Endothelial cell of umbilical vein (primary cell): Measurements from ENCODE around the gene PLAAT3. TPM values are rescaled to one million over a fixed set of nuclear protein-coding genes. Genes with fewer than 3 reads are reported as not detected.

ENCODE experiments used
- BruUV-seq: library from RNA; stranded (reverse); fragments of 400-500 nt; replicated peaks from 2 replicates; lab custom pipeline; 2021; lab: Mats Ljungman, UMichigan
- CTCF ChIA-PET: fragments of 300-600, 350-600 bp; sonication (Branson Sonifier 250); formaldehyde crosslinking; loops from one replicate; lab custom pipeline; 2021; ENCODE audit warnings: antibody characterized with exemption, inconsistent platforms; lab: Charles Lee
- POLR2A ChIA-PET: fragments of 300-600, 350-600 bp; sonication (Branson Sonifier 250); formaldehyde crosslinking; loops from one replicate; lab custom pipeline; 2021; ENCODE audit warnings: antibody characterized with exemption, inconsistent platforms; lab: Charles Lee
- DNase-seq: peaks from one replicate; pipeline ENCODE4 v3.0.0-alpha.2; 2011; ENCODE audit warnings: low read depth, low spot score
- FAIRE-seq: peaks from 2 replicates; lab custom pipeline; 2011; peaks lifted over from hg19 to GRCh38; lab: Jason Lieb, UNC
- H2AFZ ChIP-seq: 2 replicates; pipeline ENCODE4 v1.6.0; 2012; ENCODE audit warnings: low read depth, low read length, control low read depth, inconsistent platforms
- H3K27ac ChIP-seq: 2 replicates; pipeline ENCODE4 v1.5.1; 2011; ENCODE audit warnings: low read depth, mild to moderate bottlenecking, control low read depth, low read length, moderate library complexity; ENCODE audit not compliant: insufficient read depth
- H3K27me3 ChIP-seq, 2 experiments: 2 replicates each; pipeline versions ENCODE4 v1.6.0 to v1.6.1; 2011; ENCODE audit warnings: low read length in 2 of 2, mixed read lengths in 1 of 2; ENCODE audit not compliant: control insufficient read depth in 2 of 2, insufficient read depth in 2 of 2
- H3K36me3 ChIP-seq, 2 experiments: 2 replicates in 1 of 2; 3 replicates in 1 of 2; pipeline ENCODE4 v1.5.1; 2011; ENCODE audit warnings: low read length in 2 of 2, mild to moderate bottlenecking in 1 of 2, moderate library complexity in 1 of 2; ENCODE audit not compliant: control insufficient read depth in 2 of 2, insufficient read depth in 2 of 2; ENCODE audit errors: extremely low read depth in 1 of 2
- H3K4me1 ChIP-seq: 3 replicates; pipeline ENCODE4 v1.5.1; 2011; ENCODE audit warnings: mild to moderate bottlenecking, low read length; ENCODE audit not compliant: control insufficient read depth, insufficient read depth; ENCODE audit errors: extremely low read depth
- H3K4me2 ChIP-seq: 2 replicates; pipeline ENCODE4 v1.6.1; 2011; ENCODE audit warnings: low read length, control low read depth, mixed read lengths; ENCODE audit not compliant: insufficient read depth
- H3K4me3 ChIP-seq, 3 experiments: fragments of 200-600 bp in 1 of 3; sonication (generic), shearing (Covaris generic) in 1 of 3; replicated peaks in 1 of 3; 2 replicates each; pipeline ENCODE4 v1.5.1; 2011 to 2016; ENCODE audit warnings: control low read depth in 3 of 3, low read length in 3 of 3, mild to moderate bottlenecking in 2 of 3, inconsistent platforms in 1 of 3, low read depth in 1 of 3, moderate library complexity in 1 of 3; ENCODE audit not compliant: insufficient read depth in 1 of 3
- H3K79me2 ChIP-seq: 2 replicates; pipeline ENCODE4 v1.6.0; 2012; ENCODE audit warnings: low read length, inconsistent platforms; ENCODE audit not compliant: control insufficient read depth, insufficient read depth
- H3K9ac ChIP-seq: replicated peaks from 2 replicates; pipeline ENCODE3; 2011; ENCODE audit warnings: low read length, control low read depth; ENCODE audit not compliant: insufficient read depth; ENCODE audit errors: extremely low read depth
- H3K9me1 ChIP-seq: replicated peaks from 3 replicates; pipeline ENCODE4 v1.6.0; 2011; ENCODE audit warnings: mild to moderate bottlenecking, low read length; ENCODE audit not compliant: control insufficient read depth, insufficient read depth; ENCODE audit errors: extremely low read depth
- H3K9me3 ChIP-seq: replicated peaks from 2 replicates; pipeline ENCODE4 v1.5.1; 2012; ENCODE audit warnings: low read length, inconsistent platforms; ENCODE audit not compliant: control insufficient read depth, insufficient read depth
- H4K20me1 ChIP-seq: replicated peaks from 2 replicates; pipeline ENCODE3; 2011; ENCODE audit warnings: mild to moderate bottlenecking, low read length; ENCODE audit not compliant: control insufficient read depth, insufficient read depth; ENCODE audit errors: extremely low read depth
- EZH2 ChIP-seq: IDR thresholded peaks from 2 replicates; pipeline ENCODE4 v1.6.1; 2012; ENCODE audit warnings: borderline replicate concordance, low read depth, mild to moderate bottlenecking, moderate library complexity, low read length, inconsistent platforms; ENCODE audit not compliant: severe bottlenecking
- FOS ChIP-seq: IDR thresholded peaks from 2 replicates; pipeline ENCODE4 v1.6.1; 2011; ENCODE audit warnings: mild to moderate bottlenecking, low read length, moderate library complexity, borderline replicate concordance; ENCODE audit not compliant: insufficient read depth
- GATA2 ChIP-seq: IDR thresholded peaks from 2 replicates; pipeline ENCODE4 v1.7.0; 2011; ENCODE audit warnings: low read depth, mild to moderate bottlenecking, moderate library complexity, mixed read lengths, low read length; ENCODE audit not compliant: insufficient read length, insufficient read depth
- JUN ChIP-seq: IDR thresholded peaks from 2 replicates; pipeline ENCODE4 v1.6.1; 2011; ENCODE audit warnings: borderline replicate concordance, low read depth; ENCODE audit not compliant: insufficient read length, insufficient read depth
- MAX ChIP-seq: IDR thresholded peaks from 2 replicates; pipeline ENCODE4 v1.6.1; 2011; ENCODE audit not compliant: insufficient read depth, insufficient read length
- MYC ChIP-seq: IDR thresholded peaks from one replicate; pipeline ENCODE4 v1.6.1; 2011; ENCODE audit warnings: mild to moderate bottlenecking, low read depth, low read length
- POLR2A ChIP-seq: IDR thresholded peaks from 2 replicates; pipeline ENCODE4 v1.6.1; 2012; ENCODE audit warnings: low read depth, mild to moderate bottlenecking, control low read depth, low read length
- POLR2AphosphoS5 ChIP-seq: IDR thresholded peaks from 2 replicates; pipeline ENCODE4 v1.6.1; 2012; ENCODE audit warnings: low read depth, mild to moderate bottlenecking, control low read depth, low read length, moderate library complexity; ENCODE audit not compliant: insufficient read depth
- dilution Hi-C: fragments of 300-500 bp; cut with MboI; formaldehyde crosslinking; loops from one replicate; pipeline ENCODE4 v1.15.0; 2019; ENCODE audit warnings: low sequenced_read_pairs; ENCODE audit not compliant: extremely low pct_ligation_motif_present
- intact Hi-C: fragments of 100-400 bp; cut with micrococcal nuclease; formaldehyde crosslinking; loops from one replicate; pipeline ENCODE4 v1.10.0; 2022
- polyA plus RNA-seq, 4 experiments: library from polyadenylated mRNA; depleted of rRNA in 3 of 4; stranded (reverse) in 3 of 4; unstranded in 1 of 4; fragments of >200 nt; gene quantifications; 2 replicates each; pipeline versions ENCODE4 v1.2.1 to v1.2.3, GENCODE V29; 2011 to 2012; ENCODE audit warnings: missing spikeins in 1 of 4
- total RNA-seq: library from RNA; stranded (reverse); gene quantifications from 2 replicates; pipeline ENCODE4 v1.2.3, GENCODE V29; 2021
- TF ChIP-seq, protein P1 (sequence below), 2 donors: IDR thresholded peaks; 1 replicate in 1 of 2; 2 replicates in 1 of 2; pipeline ENCODE4 v1.5.1; 2011; ENCODE audit warnings: low read length in 2 of 2, mild to moderate bottlenecking in 2 of 2, moderate library complexity in 2 of 2, control low read depth in 1 of 2, inconsistent platforms in 1 of 2, low read depth in 1 of 2; ENCODE audit not compliant: insufficient read depth in 1 of 2; ENCODE audit errors: extremely low read depth in 1 of 2

The PLAAT3 gene
- total and polyA plus RNA-seq, 2 donors (not counting 3 experiments of a cell fraction or from before 2014, with no cell fraction given): 22.8 to 40.2 TPM

DNA sequence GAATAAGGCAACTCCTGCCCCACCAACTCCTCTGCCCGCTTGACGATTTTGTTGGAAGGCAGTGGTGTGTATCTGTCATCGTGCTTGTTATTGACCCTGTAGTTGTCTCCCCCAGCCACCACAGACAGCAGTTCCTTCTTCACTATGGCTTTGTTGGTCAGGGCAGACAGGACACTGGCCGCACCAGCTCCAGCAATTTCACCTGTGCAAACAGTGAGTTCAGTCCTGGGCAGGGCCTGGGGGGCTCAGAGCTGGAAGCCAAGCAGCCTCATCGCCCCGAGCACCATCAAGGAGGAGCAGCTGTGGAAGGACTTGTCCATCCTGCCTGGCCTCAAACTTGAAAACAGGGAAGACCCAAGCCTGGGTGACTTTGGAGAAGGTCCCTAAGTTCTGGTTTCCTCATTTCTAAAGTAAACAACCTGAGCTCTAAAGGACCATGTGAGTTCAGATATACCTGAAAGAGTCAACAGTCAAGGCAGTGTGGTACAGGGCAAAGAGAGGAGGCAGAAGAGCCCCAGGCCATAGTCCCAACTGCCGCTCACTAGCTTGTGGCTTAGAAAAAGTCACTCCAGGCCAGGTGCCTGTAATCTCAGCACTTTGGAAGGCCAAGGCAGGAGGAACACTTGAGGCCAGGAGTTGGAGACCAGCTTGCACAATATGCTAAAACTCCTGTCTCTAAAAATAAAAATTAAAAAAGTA, 55.6 kb downstream of the PLAAT3 start:
- no peaks in the 10 kb centered on the region for H3K9me1 ChIP-seq
- H3K36me3 ChIP-seq: no peaks in the 10 kb centered on the region
- H3K27ac ChIP-seq: no peak overlapping the region
- H3K9ac ChIP-seq: no peak overlapping the region
- no peaks in the 10 kb centered on the region for H3K9me3 ChIP-seq
- FAIRE-seq (no peak), DNase-seq (no peak)
- H2AFZ ChIP-seq: no peak overlapping the region
- H3K4me2 ChIP-seq: no peak overlapping the region
- ChIA-PET CTCF (no interaction called here), POLR2A (no interaction called here)
- dilution Hi-C loops (no loop called here), intact Hi-C loops (no loop called here)
- H3K4me1 ChIP-seq: no peaks in the 10 kb centered on the region
- no peaks in the 10 kb centered on the region for H4K20me1 ChIP-seq
- TF ChIP-seq MYC: no peak
- no peak for TF ChIP-seq GATA2
- no peak for TF ChIP-seq POLR2A
- no peak for TF ChIP-seq MAX
- no peak for TF ChIP-seq EZH2
- no peak overlapping the region for H3K4me3 ChIP-seq
- BruUV-seq: no TSS peak
- H3K79me2 ChIP-seq: no peaks in the 10 kb centered on the region
- peaks cover 0 to 8% of the 10 kb centered on the region in 2 experiments for H3K27me3 ChIP-seq

DNA sequence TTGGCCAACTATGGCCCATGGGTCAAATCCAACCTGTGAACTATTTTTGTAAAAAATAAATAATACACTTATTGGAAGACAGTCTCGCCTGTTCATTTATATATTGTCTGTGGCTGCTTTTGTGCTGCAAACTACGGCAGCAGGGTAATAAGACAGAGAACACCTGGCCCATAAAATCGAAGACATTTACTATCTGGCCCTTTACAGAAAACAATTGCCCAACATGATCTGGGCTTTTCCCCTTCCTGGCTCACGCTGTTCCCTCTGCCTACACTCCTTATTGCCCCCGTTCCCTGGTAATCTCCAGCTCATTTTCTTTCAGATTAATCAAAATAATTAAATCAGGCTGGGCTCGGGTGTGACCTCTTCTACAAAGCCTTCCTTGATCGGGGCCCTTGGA, 56.7 kb downstream of the PLAAT3 start:
- H3K79me2 ChIP-seq: no peaks in the 10 kb centered on the region
- ChIA-PET POLR2A (no interaction called here), CTCF (no interaction called here)
- TF ChIP-seq JUN (no peak), POLR2AphosphoS5 (no peak), EZH2 (no peak), MYC (no peak), FOS (no peak)
- TF ChIP-seq, protein P1, sequence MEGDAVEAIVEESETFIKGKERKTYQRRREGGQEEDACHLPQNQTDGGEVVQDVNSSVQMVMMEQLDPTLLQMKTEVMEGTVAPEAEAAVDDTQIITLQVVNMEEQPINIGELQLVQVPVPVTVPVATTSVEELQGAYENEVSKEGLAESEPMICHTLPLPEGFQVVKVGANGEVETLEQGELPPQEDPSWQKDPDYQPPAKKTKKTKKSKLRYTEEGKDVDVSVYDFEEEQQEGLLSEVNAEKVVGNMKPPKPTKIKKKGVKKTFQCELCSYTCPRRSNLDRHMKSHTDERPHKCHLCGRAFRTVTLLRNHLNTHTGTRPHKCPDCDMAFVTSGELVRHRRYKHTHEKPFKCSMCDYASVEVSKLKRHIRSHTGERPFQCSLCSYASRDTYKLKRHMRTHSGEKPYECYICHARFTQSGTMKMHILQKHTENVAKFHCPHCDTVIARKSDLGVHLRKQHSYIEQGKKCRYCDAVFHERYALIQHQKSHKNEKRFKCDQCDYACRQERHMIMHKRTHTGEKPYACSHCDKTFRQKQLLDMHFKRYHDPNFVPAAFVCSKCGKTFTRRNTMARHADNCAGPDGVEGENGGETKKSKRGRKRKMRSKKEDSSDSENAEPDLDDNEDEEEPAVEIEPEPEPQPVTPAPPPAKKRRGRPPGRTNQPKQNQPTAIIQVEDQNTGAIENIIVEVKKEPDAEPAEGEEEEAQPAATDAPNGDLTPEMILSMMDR (IDR thresholded peaks at IDR 0.05; ENCODE audit: extremely low read depth in 1 of 2, insufficient read depth in 1 of 2, low read depth in 1 of 2, low read length in 2 of 2): no peak
- no peak overlapping the region for H3K4me3 ChIP-seq
- dilution Hi-C loops: no loop called here
- BruUV-seq: no TSS peak
- no peak for DNase-seq
- FAIRE-seq: no peak
- H4K20me1 ChIP-seq: no peaks in the 10 kb centered on the region
- no peaks in the 10 kb centered on the region for H3K4me1 ChIP-seq
- no peaks in the 10 kb centered on the region for H3K9me3 ChIP-seq
- H3K27ac ChIP-seq: no peak overlapping the region
- H3K36me3 ChIP-seq: no peaks in the 10 kb centered on the region
- H3K9ac ChIP-seq: no peak overlapping the region
- peaks cover 0 to 5% of the 10 kb centered on the region in 2 experiments for H3K27me3 ChIP-seq
- intact Hi-C loops: no loop called here
- H2AFZ ChIP-seq: no peak overlapping the region
- no peaks in the 10 kb centered on the region for H3K9me1 ChIP-seq
- H3K4me2 ChIP-seq: no peak overlapping the region
